LNCaP clone FGC (cell line): ENCODE results near the gene CHRNA1.

Source experiments
- DNase-seq: peaks from one replicate; pipeline ENCODE4 v3.0.0-alpha.2; 2011; ENCODE audit warnings: low read depth
- H3K4me3 ChIP-seq: 2 replicates; pipeline ENCODE4 v1.5.1; 2011; ENCODE audit warnings: mild to moderate bottlenecking, low read depth, low read length, control low read depth
- TF ChIP-seq, protein P1 (sequence below): IDR thresholded peaks from 2 replicates; pipeline ENCODE4 v1.5.1; 2012; ENCODE audit warnings: mild to moderate bottlenecking; ENCODE audit not compliant: control insufficient read depth, insufficient read depth; ENCODE audit errors: extremely low read depth

Gene CHRNA1

GRCh38 chr2:174773215-174773614 lies 8.9 kb upstream of the CHRNA1 start:
- TF ChIP-seq, protein P1, sequence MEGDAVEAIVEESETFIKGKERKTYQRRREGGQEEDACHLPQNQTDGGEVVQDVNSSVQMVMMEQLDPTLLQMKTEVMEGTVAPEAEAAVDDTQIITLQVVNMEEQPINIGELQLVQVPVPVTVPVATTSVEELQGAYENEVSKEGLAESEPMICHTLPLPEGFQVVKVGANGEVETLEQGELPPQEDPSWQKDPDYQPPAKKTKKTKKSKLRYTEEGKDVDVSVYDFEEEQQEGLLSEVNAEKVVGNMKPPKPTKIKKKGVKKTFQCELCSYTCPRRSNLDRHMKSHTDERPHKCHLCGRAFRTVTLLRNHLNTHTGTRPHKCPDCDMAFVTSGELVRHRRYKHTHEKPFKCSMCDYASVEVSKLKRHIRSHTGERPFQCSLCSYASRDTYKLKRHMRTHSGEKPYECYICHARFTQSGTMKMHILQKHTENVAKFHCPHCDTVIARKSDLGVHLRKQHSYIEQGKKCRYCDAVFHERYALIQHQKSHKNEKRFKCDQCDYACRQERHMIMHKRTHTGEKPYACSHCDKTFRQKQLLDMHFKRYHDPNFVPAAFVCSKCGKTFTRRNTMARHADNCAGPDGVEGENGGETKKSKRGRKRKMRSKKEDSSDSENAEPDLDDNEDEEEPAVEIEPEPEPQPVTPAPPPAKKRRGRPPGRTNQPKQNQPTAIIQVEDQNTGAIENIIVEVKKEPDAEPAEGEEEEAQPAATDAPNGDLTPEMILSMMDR = no peak
- no peak overlapping the region for H3K4me3 ChIP-seq
- no peak for DNase-seq

DNA sequence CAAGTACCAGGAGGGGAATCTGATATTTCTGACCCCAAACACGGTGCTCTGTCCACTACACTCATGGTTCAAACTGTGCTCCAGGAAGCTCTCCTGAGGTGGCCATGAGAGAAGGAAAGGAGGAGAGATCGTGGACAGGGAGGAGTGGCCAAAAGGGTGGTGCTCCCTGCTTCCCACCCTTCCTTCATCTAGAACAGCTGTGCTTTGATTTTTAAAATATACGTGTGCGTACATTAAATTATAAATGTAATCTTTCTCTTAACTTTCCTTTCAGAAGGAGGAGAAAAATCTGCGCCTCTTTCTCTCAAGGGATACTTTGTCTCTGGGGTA lies 8.2 kb upstream of the CHRNA1 start:
- DNase-seq = no peak
- TF ChIP-seq, protein P1 = no peak
- no peak overlapping the region for H3K4me3 ChIP-seq

- no peak for DNase-seq
- no peak overlapping the region for H3K4me3 ChIP-seq
- TF ChIP-seq, protein P1 = peak; percentile 87
These were observed 7.6 kb upstream of the CHRNA1 start for GRCh38 chr2:174771631-174772471.

GRCh38 chr2:174771136-174771535 lies 6.9 kb upstream of the CHRNA1 start:
- TF ChIP-seq, protein P1 = no peak
- no peak for DNase-seq
- no peak overlapping the region for H3K4me3 ChIP-seq

DNA sequence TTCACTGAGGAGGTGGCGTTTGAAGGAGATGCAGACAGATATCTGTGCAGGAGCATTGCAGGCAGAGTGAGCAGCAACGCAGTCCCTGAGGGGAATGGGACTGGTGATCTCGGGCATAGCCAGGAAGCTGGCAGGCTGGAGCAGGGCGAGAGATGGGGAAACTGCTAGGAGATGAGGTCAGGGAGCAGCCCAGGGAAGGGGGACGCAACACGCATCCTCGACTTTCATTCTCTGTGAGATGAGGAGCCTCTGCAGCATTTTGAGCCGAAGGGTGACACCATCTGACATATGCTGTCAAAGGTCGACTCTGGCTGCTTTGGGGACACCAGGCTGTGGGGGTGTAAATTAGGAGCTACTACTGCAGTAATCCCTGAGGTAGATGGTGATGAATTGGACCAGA lies 4.3 kb upstream of the CHRNA1 start:
- DNase-seq = no peak
- no peak overlapping the region for H3K4me3 ChIP-seq
- TF ChIP-seq, protein P1 = no peak

DNA sequence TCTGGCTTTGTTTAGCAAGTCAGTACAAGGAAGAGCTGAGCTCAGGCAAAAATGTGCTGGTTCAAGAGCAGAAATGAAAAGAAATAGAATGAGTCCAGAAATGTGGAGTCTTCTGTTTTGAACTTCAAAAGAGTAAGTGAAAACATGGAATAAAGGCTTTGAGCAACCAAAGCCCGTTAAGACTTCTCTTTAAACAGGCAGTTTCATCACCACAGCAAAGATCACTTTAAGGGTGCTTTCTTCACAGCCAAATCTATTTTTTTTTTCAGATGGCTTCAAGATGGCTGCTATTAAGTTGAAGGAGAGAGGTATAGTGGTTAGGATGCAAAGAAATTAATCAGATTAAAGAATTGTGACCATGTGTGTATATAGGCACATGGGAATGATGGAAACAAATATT lies 2.0 kb upstream of the CHRNA1 start:
- TF ChIP-seq, protein P1 = no peak
- no peak overlapping the region for H3K4me3 ChIP-seq

DNA sequence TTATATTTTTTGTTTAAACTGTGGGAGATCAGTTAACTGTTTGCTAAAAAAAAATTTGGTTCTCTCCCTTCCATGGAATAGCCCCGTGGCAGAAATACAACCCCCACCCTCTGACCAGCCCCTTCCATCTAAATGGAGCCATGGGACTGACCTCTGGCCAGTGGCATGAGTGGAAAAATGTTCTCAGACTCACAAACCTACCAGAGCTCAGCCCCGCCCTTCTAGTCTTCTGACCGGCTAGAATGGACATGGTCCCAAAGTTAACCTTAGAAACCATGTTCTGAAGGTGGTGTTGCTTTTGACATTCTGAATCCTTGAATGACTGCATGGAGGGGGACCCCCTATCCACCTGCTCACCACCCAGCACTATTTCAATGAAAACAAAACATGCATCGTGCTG lies 1.3 kb upstream of the CHRNA1 start:
- DNase-seq = no peak
- TF ChIP-seq, protein P1 = no peak
- no peak overlapping the region for H3K4me3 ChIP-seq

More for the DNA sequence above, 2.0 kb upstream of the CHRNA1 start:
- no peak for DNase-seq
